Amniotic epithelial cell (primary cell): ENCODE data around the gene PMEPA1.

Source experiments
- DNase-seq: peaks from one replicate; pipeline ENCODE4 v3.0.0-alpha.2; 2010; ENCODE audit warnings: low read depth

Gene PMEPA1

GRCh38 chr20:57709823-57710799, at the start of gene PMEPA1:
TSS of gene PMEPA1 (minus strand) at chr20:57710015. CDS start at chr20:57709582, 433 bp downstream.
- peak; percentile 93 for DNase-seq

GRCh38 chr20:57757767-57758166, 48.0 kb upstream of the PMEPA1 start:
- no peak for DNase-seq

GRCh38 chr20:57756921-57757320, 47.1 kb upstream of the PMEPA1 start:
- no peak for DNase-seq

- no peak for DNase-seq
Measured at GRCh38 chr20:57756213-57756612, 46.4 kb upstream of the PMEPA1 start.

- DNase-seq: no peak
Measured at GRCh38 chr20:57755609-57756008, 45.8 kb upstream of the PMEPA1 start.

GRCh38 chr20:57754190-57754589, 44.4 kb upstream of the PMEPA1 start:
- DNase-seq: no peak

GRCh38 chr20:57753332-57754164, 43.7 kb upstream of the PMEPA1 start:
- DNase-seq: no peak

- DNase-seq: no peak
Measured at GRCh38 chr20:57751411-57751810, 41.6 kb upstream of the PMEPA1 start.

GRCh38 chr20:57749869-57750268, 40.1 kb upstream of the PMEPA1 start:
- no peak for DNase-seq

- no peak for DNase-seq
Measured at GRCh38 chr20:57749131-57749690, 39.4 kb upstream of the PMEPA1 start.

GRCh38 chr20:57748601-57749130, 38.9 kb upstream of the PMEPA1 start:
- DNase-seq: peak; percentile 43

- no peak for DNase-seq
Measured at GRCh38 chr20:57747861-57748481, 38.2 kb upstream of the PMEPA1 start.

GRCh38 chr20:57746832-57747404, 37.1 kb upstream of the PMEPA1 start:
- DNase-seq: no peak

GRCh38 chr20:57746201-57746600, 36.4 kb upstream of the PMEPA1 start:
- no peak for DNase-seq

GRCh38 chr20:57744206-57744605, 34.4 kb upstream of the PMEPA1 start:
- no peak for DNase-seq

GRCh38 chr20:57743450-57744095, 33.8 kb upstream of the PMEPA1 start:
- DNase-seq: no peak

- DNase-seq: no peak
Measured at GRCh38 chr20:57742507-57743181, 32.8 kb upstream of the PMEPA1 start.

- DNase-seq: peak; percentile 9
Measured at GRCh38 chr20:57738484-57738883, 28.7 kb upstream of the PMEPA1 start.

- no peak for DNase-seq
Measured at GRCh38 chr20:57738053-57738452, 28.2 kb upstream of the PMEPA1 start.

GRCh38 chr20:57737349-57737748, 27.5 kb upstream of the PMEPA1 start:
- no peak for DNase-seq
